ENCODE measurements around the gene FZR1. TPM values are rescaled to one million over a fixed set of nuclear protein-coding genes. Genes with fewer than 3 reads are reported as not detected.
"Not testable (repeated sequence)": the region's sequence is repeated elsewhere in the genome, so short reads cannot be mapped to it uniquely, and the experiment has no call there.

FZR1 gene
- total RNA-seq, 2 experiments from 2014 or later: 39.9 to 40.9 TPM

- TF ChIP-seq CTCF (IDR thresholded peaks at IDR 0.05): no peak
- H3K27me3 Mint-ChIP-seq: no peaks in the 10 kb centered on the region
- no peaks in the 10 kb centered on the region for H3K9me3 Mint-ChIP-seq
- no peak for DNase-seq
- ATAC-seq: no peak
- no peaks in the 10 kb centered on the region for H3K4me1 Mint-ChIP-seq (ENCODE audit: low read depth)
- H3K4me3 Mint-ChIP-seq: no peak overlapping the region
- CTCF ChIA-PET: interaction anchor here (0.6 kb wide), 1 partner anchor 1822 kb away, joined by 3 read pairs; no protein-coding TSS in a partner anchor
- POLR2A ChIA-PET: no interaction called here
- H3K27ac Mint-ChIP-seq: no peak overlapping the region
- no peaks in the 10 kb centered on the region for H3K36me3 Mint-ChIP-seq (ENCODE audit: low read depth)
- intact Hi-C loops (cut with micrococcal nuclease): no loop called here
These were observed 57.8 kb downstream of the FZR1 start for GRCh38 chr19:3563709-3564524.

- ATAC-seq: no peak
- CTCF ChIA-PET: interaction anchor here (3.9 kb wide), 1 partner anchor 19 kb away, joined by 13 read pairs; no protein-coding TSS in a partner anchor
- no peaks in the 10 kb centered on the region for H3K9me3 Mint-ChIP-seq
- intact Hi-C loops (cut with micrococcal nuclease): no loop called here
- POLR2A ChIA-PET: interaction anchor here (0.6 kb wide), 2 partner anchors 10 to 1568 kb away, joined by 3 to 4 read pairs; no protein-coding TSS in a partner anchor
- no peak for TF ChIP-seq CTCF (IDR thresholded peaks at IDR 0.05)
- no peaks in the 10 kb centered on the region for H3K4me1 Mint-ChIP-seq (ENCODE audit: low read depth)
- H3K27me3 Mint-ChIP-seq: no peaks in the 10 kb centered on the region
- no peak overlapping the region for H3K4me3 Mint-ChIP-seq
- H3K36me3 Mint-ChIP-seq (ENCODE audit: low read depth): no peaks in the 10 kb centered on the region
- DNase-seq: no peak
- no peak overlapping the region for H3K27ac Mint-ChIP-seq
These were observed 59.0 kb downstream of the FZR1 start for GRCh38 chr19:3565139-3565538.

DNA sequence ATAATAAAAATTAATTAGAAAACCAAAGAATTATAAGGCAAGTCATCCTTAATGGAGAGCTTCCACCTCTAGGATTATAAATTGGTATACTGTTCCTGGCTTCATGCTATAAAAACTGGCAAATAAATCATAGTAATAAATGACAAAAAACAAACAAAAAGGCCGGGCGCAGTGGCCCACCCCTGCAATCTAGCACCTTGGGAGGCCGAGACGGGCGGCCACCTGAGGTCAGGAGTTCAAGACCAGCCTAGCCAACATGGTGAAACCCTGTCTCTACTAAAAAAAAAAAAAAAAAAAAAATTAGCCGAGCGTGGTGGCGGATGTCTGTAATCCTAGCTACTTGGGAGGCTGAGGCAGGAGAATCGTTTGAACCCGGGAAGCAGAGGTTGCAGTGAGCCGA lies 63.9 kb downstream of the FZR1 start:
- intact Hi-C loops (cut with micrococcal nuclease); ATAC-seq; H3K27ac Mint-ChIP-seq; H3K36me3 Mint-ChIP-seq (ENCODE audit: low read depth); H3K27me3 Mint-ChIP-seq; DNase-seq; POLR2A ChIA-PET; H3K9me3 Mint-ChIP-seq; H3K4me3 Mint-ChIP-seq: not testable (repeated sequence)
- peaks cover 11% of the 10 kb centered on the region for H3K4me1 Mint-ChIP-seq (ENCODE audit: low read depth)
- CTCF ChIA-PET: interaction anchor here (1.5 kb wide), 1 partner anchor 16 kb away, joined by 5 read pairs; the partner anchor contains the start of gene GIPC3

DNA sequence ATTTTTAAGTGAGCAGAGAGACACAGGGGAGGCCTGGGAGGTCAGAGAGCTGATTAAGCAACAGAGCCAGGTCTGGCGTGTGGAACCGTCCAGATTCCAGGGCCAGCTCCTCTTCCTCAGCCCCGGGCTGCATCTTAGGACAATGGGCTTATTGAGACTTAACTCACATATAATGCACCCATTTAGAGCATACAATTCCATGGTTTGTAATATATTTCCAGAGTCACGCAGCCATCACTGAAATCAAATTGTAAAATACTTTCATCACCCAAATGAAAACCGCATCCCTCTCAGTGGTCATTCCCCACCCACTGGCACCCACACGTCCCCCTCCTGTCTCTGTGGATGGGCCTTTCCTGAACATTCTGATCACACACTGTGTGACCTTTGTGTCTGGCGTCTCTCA lies 64.5 kb downstream of the FZR1 start:
- no peak for TF ChIP-seq CTCF (IDR thresholded peaks at IDR 0.05)
- DNase-seq (no peak), ATAC-seq (no peak)
- H3K4me1 Mint-ChIP-seq (ENCODE audit: low read depth): peaks cover 11% of the 10 kb centered on the region
- peaks cover 12% of the 10 kb centered on the region for H3K36me3 Mint-ChIP-seq (ENCODE audit: low read depth)
- no peak overlapping the region for H3K4me3 Mint-ChIP-seq
- intact Hi-C loops (cut with micrococcal nuclease): no loop called here
- H3K9me3 Mint-ChIP-seq: no peaks in the 10 kb centered on the region
- H3K27ac Mint-ChIP-seq: no peak overlapping the region
- H3K27me3 Mint-ChIP-seq: no peaks in the 10 kb centered on the region
- ChIA-PET POLR2A (no interaction called here), CTCF (no interaction called here)

DNA sequence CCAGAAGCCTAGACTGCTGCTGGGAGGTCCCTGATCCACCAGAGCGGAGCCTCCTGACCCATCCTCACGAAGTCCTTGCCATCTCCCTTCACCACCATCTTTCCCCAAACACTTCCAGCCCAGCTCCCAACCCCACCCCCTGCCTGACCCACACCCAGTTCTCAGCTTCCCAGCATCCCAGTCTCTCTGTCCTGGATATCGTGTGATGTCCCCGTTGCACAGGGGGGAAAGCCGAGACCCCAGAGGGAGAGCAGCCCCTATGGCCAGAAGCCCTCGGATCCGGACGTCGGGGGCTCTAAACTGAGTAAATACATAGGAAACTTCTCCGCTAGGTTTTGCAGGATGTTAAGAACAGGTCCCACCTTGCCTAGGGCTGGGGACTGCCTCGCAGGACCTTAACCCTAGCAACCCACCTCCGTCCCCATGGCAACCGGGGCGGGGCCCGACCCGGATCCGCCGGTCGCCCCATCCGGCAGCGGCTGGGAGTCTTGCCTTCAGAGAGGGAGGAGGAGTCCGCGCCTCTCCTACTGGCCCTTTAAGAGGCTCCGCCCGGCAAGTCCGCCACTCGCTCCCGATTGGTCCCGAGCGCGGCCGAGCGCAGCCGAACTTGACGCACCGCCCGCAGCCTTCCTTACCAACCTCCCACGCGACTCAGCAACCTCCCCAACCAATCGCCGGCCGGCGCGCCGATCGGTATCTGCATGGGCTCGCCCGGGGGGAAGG lies 66.2 kb downstream of the FZR1 start:
- no peaks in the 10 kb centered on the region for H3K9me3 Mint-ChIP-seq
- intact Hi-C loops (cut with micrococcal nuclease): no loop called here
- H3K4me3 Mint-ChIP-seq: peak overlapping the region; percentile 75
- H3K27me3 Mint-ChIP-seq: no peaks in the 10 kb centered on the region
- peak; percentile 100 for DNase-seq
- H3K36me3 Mint-ChIP-seq (ENCODE audit: low read depth): peaks cover 13% of the 10 kb centered on the region
- CTCF ChIA-PET: interaction anchor here (0.9 kb wide), 1 partner anchor 12 kb away, joined by 3 read pairs; no protein-coding TSS in a partner anchor
- no peak overlapping the region for H3K27ac Mint-ChIP-seq
- POLR2A ChIA-PET: interaction anchor here (0.7 to 0.9 kb wide), 3 partner anchors 11 to 16 kb away, joined by 3 to 6 read pairs (median 3); no protein-coding TSS in a partner anchor
- peak; percentile 93 for ATAC-seq
- peaks cover 11% of the 10 kb centered on the region for H3K4me1 Mint-ChIP-seq (ENCODE audit: low read depth)
- TF ChIP-seq CTCF (IDR thresholded peaks at IDR 0.05): no peak
